Upper lobe of left lung (tissue), 4 donors: ENCODE data around the gene CRIP1.

Source experiments
- POLR2A ChIP-seq, 4 donors: fragments of 450-650 bp; IDR thresholded peaks; one replicate each; pipeline ENCODE4 v1.5.1; 2016 to 2017; ENCODE audit warnings: antibody characterized with exemption in 4 of 4, mild to moderate bottlenecking in 2 of 4
- POLR2AphosphoS5 ChIP-seq, 2 donors: sonication (generic); formaldehyde crosslinking; IDR thresholded peaks; one replicate each; pipeline ENCODE4 v1.5.1; 2017; ENCODE audit warnings: antibody characterized with exemption in 2 of 2
- TF ChIP-seq, protein P1 (sequence below), 6 experiments: fragments of 450-650 bp in 4 of 6; fragments of 200-600 bp in 2 of 6; sonication (generic) in 2 of 6; IDR thresholded peaks; one replicate each; pipeline ENCODE4 v1.5.1; 2016 to 2019; ENCODE audit warnings: antibody characterized with exemption in 6 of 6

DNA sequence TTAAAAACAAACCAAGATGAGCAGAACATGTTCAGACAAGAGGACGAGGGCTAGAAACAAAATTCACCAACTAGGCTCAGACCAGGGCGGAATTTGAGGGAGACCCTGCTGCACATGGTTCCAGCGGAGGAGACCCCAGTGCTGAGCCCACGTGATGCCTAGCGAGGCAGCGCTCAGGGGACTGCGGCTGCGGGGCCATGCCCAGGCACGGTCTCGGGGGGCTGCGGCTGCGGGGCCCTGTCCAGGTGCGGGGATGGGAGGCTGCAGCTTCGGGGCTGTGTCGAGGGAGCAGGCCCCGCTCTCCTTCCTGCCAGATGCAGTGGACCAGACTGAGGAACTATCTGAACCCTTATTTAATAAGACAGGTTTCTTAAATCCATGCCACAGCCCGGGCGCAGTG lies 24.8 kb upstream of the CRIP1 start:
- TF ChIP-seq POLR2A (IDR thresholded peaks at IDR 0.05), result no peak
- TF ChIP-seq, protein P1, sequence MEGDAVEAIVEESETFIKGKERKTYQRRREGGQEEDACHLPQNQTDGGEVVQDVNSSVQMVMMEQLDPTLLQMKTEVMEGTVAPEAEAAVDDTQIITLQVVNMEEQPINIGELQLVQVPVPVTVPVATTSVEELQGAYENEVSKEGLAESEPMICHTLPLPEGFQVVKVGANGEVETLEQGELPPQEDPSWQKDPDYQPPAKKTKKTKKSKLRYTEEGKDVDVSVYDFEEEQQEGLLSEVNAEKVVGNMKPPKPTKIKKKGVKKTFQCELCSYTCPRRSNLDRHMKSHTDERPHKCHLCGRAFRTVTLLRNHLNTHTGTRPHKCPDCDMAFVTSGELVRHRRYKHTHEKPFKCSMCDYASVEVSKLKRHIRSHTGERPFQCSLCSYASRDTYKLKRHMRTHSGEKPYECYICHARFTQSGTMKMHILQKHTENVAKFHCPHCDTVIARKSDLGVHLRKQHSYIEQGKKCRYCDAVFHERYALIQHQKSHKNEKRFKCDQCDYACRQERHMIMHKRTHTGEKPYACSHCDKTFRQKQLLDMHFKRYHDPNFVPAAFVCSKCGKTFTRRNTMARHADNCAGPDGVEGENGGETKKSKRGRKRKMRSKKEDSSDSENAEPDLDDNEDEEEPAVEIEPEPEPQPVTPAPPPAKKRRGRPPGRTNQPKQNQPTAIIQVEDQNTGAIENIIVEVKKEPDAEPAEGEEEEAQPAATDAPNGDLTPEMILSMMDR (IDR thresholded peaks at IDR 0.05), result no peak
- no peak for TF ChIP-seq POLR2AphosphoS5 (IDR thresholded peaks at IDR 0.05)
